GM21367 (cell line): ENCODE measurements around the gene SLC16A8.
"Not testable (repeated sequence)": the region's sequence is repeated elsewhere in the genome, so short reads cannot be mapped to it uniquely, and the experiment has no call there.

Experiments
- ATAC-seq: cut with Tn5 transposase; IDR thresholded peaks from one replicate; pipeline ENCODE4 v1.9.1; 2021; ENCODE audit not compliant: unreplicated experiment

Gene SLC16A8, protein sequence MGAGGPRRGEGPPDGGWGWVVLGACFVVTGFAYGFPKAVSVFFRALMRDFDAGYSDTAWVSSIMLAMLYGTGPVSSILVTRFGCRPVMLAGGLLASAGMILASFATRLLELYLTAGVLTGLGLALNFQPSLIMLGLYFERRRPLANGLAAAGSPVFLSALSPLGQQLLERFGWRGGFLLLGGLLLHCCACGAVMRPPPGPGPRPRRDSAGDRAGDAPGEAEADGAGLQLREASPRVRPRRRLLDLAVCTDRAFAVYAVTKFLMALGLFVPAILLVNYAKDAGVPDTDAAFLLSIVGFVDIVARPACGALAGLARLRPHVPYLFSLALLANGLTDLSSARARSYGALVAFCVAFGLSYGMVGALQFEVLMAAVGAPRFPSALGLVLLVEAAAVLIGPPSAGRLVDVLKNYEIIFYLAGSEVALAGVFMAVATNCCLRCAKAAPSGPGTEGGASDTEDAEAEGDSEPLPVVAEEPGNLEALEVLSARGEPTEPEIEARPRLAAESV

DNA sequence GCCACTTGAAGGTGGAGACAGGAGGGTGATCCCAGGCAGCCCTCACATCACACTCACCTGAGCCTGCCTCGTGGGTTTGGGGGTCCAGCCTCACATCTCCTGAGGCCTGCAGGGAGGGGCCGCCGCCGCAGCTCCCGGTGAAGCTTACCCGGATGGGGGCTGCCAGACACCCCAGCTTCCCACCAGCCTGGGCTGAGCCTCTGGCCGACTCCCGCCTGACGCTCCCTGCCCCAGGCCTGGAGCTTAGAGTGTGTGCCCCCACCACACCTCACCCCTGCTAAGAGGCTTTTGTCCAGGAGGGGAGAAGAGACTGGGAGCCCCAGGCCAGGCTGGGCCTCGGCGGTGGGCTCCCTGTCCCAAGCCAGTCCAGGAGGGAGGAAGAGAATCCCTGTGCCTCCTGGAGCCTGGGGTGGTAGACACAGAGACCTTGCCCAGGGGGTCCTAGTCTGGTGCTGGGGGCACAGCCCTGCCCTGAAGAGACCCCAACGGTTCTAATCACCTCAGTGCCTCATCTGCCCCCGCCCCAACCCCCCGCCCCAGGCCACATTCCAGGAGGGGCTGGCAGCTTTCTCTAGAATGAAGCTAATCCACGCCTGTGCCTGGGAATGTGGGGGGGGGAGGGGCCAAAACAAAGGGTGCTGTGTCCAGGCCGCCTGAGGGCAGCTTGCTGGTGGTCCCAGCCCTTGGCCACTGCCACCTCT is at the start of gene SLC16A8:
TSS of gene SLC16A8 (minus strand) at position 254 of the 701 bp plus-strand sequence. CDS start 1,311 bp downstream, outside the sequence.
- no peak for ATAC-seq

DNA sequence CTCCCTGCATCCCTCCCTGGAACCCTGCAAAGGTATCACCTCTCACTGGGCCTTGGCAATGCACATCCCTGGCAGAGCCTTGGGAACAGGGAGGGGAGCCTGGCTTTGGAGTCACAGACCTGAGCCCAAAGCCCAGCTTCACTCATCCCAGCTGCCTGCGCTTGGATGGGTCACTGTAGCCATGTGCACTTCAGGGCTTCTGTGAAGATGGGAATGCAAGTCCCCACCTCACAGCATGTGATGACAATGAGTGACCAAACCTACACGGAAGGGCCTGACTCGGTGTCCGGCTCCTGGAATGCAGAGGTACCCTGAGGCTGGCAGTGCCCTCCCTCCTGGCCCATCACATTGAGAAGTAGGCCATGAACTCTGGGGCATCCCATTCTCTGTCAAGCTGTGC is 49.3 kb upstream of the SLC16A8 start:
- ATAC-seq, result no peak

DNA sequence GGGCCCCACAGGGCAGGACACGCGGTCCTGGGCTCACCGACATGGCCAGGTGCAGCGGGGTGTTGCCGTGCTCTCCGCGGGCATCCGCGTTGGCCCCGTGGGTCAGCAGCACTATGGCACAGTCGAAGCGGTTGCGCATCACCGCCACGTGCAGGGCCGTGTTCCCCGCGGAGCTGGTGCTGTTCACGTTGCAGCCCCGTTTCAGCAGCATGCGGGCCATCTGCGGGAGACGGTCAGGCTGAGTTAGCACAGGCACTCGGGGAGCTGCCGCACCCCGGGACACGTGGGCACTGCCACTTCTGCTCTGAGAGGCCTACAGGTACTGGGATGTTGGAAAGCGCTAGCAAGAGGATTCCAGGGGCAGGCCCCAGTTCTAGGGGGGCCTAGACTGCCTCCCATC is 48.8 kb upstream of the SLC16A8 start:
- ATAC-seq, result no peak

DNA sequence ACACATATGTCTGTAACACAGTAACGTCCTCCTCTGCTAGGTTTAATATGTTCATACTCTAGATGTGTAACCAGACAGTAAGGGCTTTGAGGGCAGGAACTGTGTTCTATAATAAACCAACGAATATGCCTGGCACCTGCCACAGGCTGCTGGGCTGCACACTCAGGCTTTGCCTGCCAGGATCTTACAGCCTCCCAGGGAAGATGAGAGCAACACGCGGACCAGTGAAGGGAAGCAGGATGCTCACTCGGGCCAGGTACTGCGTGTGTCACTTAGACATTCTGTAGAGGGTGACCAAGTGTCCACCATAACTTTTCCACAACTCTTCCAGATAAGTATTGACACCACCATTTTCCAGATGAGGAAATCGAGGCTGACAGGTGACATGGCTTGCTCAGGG is 48.2 kb upstream of the SLC16A8 start:
- no peak for ATAC-seq

DNA sequence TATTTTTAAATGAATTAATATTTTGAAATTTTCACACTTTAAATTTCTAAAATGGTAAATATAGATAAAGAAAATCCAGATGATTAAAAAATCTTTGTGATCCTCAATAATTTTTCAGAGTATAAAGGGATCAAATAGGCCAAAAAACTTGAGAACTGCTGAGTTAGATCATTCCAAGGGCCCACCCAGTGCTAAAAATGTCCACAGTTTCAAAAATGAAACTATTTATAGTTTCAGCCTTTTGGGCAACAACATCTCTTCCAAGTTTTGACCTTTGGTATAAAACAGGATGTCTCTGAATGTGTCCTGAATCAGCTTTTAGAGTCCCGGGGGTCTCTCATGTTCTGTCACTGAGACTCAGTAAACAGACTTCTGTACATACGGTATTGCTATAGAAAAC is 47.4 kb upstream of the SLC16A8 start:
- ATAC-seq, result no peak

DNA sequence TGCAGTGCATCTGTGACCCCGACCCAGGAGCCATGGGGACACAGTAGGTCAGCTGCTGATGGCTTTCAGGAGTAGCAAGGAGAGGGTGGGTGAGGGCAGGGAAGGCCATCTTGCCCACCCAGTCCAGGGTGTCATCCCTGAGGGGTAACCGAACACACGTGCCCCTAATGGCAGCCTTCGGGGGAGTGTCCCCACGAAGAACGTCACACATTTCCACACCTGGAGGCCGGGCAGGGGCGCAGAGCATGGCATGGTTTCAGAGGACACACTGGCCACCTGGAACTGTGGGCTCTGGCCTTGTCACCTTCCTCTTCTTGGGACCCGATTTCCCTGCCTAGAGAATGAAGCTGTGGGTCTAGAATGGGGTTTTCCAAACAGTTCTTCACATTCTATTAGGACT is 45.9 kb upstream of the SLC16A8 start:
- ATAC-seq, result no peak

DNA sequence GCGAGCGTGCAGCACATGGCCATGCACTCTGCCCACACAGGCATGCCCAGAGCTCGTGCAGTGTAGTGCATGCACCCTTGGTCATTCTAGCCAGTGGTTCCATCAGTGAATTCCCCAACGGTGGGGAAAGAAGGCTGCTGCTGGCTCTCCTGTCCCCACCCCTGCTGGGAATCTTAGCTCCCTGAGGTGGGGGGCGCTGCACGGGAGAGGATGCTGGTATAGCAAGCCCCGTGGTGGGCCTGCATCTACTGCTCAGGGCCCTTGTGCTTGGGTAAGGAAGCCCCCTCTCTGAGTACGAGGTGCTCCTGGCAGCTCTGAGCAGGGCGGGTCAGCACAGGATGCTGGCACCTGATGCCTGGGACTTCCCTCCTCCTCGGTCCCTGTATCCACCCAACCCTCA is 45.0 kb upstream of the SLC16A8 start:
- no peak for ATAC-seq

DNA sequence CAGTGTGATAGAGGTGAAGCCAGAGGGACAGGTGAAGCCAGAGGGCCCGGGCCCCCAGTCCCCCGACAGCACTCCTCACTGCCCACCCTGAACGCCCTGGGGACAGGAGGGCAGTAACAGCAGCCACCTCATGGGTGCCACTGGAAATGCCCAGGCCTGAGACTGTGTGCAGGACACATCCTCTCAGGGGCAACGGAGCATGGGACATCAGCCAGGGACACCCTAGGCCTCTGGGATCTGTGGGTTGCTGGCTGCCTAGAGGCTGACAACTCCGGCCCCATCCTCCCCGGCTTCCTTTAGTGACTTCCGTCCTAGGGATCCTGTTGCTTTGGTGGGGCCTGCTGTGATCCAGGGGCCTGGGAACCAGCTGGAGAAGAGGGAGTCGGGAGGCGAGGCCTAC is 43.9 kb upstream of the SLC16A8 start:
- no peak for ATAC-seq

DNA sequence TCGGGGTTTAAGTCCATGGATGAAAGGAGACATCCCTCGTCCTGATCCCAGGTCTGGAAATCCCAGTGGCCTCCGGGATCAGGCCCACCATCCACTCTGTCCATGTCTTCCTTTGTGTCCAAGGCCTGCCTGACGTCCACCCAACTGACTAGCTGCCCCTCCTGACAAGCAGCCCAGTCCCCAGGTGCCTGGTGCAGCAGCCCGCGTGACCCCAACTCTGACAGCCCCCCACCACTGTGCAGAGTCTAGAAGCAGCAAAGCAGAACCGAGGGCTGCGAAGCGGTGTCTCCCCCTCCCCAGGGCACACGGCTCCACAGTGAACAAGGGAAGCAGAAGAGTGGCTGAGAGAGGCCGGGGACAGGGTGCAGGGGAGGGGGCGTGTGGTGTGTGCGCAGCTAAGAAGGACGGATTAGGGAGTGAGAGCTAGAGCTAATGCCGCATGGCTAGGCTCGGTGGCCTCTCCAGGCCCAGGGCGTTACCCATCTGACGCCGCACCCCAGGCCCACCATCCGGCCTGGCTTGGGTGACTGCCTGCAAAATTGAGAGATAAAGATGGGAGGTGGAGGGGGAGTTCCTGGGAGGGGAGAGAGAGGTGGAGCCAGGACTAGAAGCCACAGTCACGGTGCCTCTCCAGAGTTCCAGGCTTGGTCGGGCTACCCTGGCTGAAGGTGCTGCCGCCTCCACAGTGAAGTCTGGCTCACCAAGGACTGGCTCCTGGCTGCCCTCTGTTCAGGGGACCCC is 43.1 kb upstream of the SLC16A8 start:
- no peak for ATAC-seq

DNA sequence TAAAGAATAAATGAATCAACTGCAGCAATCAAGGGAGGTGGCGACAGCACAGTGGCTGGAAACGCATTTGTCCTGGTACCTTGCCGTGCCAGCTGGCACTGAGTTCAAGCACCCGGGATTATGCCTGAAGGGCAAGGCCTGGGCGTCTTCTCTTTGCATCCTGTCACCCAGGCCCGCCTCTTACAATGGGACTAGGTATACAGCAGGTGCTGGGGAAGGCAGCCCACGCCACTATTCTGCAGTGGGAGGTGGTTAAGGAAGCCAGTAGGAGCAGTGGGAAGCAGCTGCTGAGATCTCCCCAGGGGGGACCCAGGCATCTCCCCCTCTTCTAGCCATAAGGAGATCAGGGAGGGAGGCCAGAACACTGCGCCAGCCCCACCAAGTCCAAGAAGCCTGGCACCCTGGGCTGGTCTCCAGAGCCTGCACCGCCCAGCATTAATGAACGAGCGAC is 41.8 kb upstream of the SLC16A8 start:
- no peak for ATAC-seq

DNA sequence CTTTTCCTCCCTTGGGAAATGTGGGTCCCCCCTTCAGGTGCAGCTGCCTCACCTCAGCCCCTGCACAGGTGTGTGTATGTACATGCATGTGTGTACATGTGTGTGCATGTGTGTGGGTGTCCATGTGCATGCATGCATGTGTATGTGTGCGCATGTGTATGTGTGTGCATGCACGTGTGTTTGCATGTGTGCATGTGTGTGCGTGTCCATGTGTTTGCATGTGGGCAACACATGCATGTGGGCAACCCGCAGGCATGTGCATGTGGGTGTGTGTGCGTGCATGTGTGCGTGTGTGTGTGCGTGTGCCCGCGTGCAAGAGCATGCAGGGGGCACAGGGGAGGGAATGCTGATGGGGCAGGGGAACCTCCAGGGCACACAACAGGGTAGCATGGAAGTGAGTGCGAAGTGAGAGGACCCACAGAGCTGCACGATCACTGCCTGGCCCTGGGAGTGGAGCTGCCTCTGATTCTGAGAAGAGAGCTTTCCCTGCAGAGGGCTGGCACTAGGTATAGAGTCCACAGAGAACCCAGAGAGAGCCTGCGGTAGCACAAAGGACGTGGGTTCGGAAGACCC is 41.1 kb upstream of the SLC16A8 start:
- ATAC-seq, result no peak

DNA sequence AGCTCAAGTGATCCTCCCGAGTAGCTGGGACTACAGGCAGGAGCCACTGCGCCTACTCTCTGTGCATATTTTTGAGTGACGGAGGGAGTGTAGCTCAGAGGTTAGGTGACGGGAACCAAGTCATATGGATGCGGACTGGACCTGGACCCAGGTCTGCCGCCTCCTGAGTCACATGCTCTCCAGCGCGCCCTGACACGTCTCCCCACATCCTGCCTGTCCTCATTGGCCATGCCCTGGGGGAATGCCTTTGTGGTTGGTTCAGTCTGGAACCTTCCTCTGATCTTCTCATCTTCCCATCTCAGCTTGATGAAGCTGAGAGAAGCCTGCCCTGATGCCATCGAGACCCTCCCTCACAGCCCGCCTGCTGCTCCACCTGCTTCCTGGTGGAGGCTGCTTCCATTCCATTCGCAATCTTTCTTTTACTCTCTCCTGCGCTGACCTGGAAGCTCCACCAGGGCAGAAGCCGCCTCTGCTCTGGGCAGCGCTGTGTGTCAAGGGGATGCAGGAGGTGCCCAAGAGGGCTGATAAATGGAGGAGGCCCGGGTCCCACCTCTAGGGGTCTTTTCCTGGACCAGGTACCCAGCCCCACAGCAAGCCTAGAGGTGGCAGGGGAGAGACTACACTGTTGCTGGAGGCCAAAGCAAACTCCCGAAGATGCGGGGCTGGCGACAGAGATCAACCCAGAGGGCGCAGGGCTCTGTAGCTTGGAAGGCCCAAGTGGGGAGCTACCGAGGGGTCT is 40.4 kb upstream of the SLC16A8 start:
- no peak for ATAC-seq

DNA sequence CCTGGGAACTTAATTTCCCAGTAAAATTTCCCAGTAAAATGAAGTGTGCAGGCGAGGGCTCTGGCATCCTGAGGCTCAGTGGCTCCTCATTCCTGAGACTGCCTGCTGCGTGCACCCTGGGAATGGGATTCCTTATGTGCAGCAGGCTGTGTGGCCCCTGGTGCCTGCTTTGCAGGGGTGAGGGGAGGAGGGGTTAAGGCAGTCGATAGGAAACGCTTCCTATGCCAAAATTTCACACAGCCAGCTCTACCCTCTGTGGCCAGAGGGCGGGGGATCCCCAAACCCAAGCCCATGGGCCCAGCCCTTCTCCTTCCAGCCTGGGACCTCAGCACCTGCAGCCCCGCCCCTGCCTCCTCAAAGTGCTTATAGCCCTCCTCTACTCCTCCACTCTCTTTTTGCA is 38.6 kb upstream of the SLC16A8 start:
- no peak for ATAC-seq

DNA sequence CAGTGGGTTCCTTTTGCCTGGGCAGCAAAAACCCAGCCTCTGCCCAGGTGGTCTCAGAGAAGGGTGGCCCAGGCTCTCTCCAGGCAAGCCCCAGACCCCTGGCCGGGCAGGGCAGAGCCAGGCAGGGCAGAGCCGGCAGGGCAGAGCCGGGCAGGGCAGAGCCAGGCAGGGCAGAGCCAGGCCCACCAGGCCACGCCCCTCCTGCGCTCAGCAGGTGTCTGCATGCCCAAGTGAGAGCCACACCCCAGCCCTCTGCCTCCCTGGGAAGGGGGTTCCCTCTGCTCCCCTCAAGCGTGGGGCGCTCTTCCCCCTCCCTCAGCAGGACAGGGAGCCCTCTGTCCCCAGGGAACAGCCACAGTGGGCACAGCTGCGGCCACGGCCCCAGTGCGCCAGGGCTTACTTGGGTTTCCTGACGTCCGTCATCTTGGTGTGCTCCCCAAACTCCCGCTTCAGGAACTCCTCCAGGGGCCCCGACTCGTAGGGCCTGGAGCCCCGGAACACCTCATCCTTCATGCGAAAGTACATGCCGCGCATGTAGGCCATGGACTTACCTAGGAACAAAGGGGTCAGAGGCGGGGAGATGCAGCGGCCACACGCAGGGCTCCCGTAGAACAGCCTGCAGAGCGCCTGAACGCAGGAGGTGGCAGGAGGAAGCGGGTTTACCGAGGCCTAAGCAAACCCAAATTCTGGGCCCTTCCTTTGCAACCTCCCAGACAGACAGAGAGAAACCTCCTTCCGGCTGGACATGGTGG is 36.6 kb upstream of the SLC16A8 start:
- ATAC-seq, result no peak

DNA sequence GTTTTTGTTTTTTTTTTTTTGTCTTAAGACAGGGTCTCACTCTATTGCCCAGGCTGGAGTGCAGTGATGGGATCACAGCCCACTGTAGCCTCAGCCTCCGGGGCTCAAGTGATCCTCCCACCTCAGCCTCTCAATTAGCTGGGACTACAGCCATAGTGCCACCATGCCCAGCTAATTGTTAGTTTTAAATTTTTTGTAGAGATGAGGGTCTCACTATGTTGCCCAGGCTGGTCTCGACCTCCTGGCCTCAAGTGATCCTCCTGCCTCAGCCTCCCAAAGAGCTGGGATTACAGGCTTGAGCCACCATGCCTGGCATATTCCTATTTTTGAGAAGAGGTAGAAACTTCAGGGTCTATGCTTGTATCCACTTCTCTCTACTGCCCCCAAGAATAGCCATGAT is 34.8 kb upstream of the SLC16A8 start:
- ATAC-seq, result not testable (repeated sequence)

DNA sequence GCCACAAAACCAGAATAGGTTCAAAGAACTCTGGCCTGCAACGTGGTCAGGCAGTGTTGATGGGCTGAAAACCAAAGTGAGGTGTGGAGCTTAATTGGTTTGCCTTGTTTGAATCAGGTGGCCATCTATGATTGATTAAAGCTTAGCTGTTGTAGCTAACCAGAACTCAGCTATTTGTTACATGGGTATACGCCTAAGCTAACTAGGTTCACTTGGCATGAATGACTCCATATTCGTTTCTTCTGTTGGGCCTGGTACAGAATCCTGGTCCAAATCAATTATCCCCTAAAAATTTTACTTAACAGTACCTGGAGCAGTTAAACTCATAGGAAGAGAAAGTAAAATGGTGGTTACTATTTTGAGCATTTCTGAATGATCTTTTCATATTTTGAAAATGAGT is 34.2 kb upstream of the SLC16A8 start:
- ATAC-seq, result no peak

DNA sequence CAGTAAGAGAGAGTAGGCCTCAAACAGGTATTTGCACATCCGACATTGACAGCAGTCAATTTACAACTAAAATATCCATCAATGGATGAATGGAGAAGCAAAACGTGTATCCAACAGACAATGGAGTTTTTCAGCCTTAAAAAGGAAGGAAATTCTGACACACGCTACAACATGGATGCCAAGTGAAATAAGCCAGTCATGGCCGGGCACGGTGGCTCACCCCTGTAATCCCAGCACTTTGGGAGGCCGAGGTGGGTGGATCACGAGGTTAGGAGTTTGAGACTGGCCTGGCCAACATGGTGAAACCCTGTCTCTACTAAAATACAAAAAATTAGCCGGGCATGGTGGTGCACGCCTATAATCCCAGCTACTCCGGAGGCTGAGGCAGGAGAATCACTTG is 33.6 kb upstream of the SLC16A8 start:
- ATAC-seq, result not testable (repeated sequence)

DNA sequence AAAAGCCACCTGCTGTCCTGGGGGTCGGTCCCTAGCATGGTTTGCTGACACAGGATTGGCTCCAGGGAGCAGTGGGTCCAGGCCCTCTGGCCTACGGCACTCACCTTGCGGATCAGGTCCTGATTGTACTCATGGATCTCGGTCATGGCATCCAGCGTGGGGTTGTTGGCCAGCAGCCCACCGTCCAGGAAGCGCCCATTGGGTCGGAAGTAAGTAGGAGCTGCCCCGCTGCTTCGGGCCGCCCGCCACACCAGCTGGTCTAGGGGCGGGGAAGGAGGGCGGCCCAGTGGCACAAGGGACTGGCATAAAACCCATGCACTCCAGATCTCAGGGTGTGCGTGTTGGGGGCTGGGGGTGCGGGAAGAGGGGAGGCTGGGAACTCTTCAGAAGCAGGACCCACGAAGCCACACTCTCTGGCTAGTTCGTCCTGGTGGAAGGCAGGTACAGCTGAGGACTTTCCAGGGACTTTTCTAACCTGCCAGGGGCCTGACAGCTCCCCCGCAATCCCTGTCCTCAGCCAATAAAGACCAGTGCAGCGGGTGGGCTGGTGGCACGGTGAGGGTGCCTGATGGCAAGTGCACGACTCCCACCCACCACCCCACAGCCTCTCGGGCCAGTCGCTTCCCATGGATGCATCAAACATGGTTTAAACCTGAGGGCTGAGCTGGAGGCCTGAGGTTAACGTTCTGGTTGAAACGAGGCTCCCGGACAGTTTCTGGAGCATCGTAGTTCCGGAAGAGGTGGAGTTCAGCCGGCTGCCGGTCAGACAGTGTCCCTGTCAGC is 31.6 kb upstream of the SLC16A8 start:
- no peak for ATAC-seq
